K562 treated with DMSO at 1 percent for 4 hours (cell line): ENCODE data around the gene TGM6. TPM values are rescaled to one million over a fixed set of nuclear protein-coding genes. Genes with fewer than 3 reads are reported as not detected.

Experiments used
- total RNA-seq: library from RNA; unstranded; fragments of 300-600 nt; gene quantifications from 2 replicates; pipeline ENCODE4 v1.2.3, GENCODE V29; 2022; ENCODE audit not compliant: insufficient read depth

TGM6 gene
- not detected in 2 replicates for total RNA-seq

DNA sequence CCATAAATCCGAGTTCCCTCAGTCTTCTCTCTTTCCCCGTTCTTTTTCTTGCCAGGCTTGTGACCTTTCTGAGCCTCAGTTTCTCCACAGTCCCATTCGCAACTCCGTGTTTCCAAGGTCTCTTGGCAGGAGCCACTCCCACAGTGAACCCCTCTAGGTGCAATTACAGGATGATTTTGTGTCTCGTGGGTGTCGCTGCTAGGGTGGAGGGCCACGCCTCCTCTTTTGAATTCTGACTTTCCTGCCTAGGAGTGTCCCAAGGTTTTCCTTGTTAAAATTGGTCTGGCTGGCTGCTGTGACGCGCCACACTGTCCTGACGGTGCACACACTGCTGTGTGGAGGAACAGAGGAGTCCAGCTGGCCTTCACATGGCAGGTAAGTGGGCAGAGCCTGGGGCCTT is at the start of gene TGM6:
Gene TGM6 (plus strand): TSS at position 301 of the 400 bp plus-strand sequence. CDS start 68 bp downstream, at position 369.

DNA sequence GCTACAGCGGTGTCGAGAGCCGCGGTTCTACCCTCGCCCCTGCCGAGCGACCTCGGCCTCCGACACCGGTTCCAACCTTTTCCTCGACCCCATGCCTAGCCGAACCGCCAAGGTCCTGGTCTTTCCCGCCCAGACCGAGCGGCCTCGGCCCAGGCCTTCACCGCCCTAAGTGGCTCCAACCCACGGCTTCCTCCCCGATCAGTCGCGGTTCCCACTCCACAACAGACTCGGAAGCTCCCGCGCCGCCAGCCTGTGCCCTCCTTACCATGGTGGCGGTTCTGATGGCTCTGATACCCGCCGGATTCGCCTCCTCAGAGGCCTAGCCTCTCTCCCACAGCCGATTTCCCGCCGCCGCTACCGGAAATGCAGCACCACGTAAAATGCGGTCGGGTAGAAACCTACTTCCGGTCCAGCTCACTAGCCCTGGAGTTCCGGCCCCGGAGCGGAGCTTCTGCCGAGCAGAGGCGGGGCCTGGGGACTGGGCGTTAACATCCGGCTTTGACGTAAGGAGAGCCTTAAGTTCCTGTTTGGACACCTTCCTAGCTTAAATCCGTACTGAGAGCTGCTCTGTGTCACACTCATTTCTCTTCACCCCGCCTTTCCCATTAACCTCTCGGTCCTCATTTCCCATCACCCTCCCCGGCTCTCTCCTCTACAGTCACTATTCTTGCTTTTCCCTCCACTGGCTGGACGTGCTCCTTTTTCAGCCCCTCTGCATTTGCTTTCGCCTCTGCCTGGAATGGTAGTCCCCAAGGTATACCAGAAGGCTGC is 89.9 kb downstream of the TGM6 start, which contains the start of gene SNRPB:
Gene SNRPB (minus strand): TSS at position 367 of the 771 bp plus-strand sequence. CDS start 99 bp downstream, at position 268.

Other genes starting within 250 kb of the TGM6 start
- not detected in 2 replicates for gene TGM3, start 84.9 kb upstream of the TGM6 start, total RNA-seq
- 444 and 449 TPM in 2 replicates for gene SNRPB, start 89.9 kb downstream of the TGM6 start, total RNA-seq
- gene ZNF343, start 128.0 kb downstream of the TGM6 start, total RNA-seq, result 1.5 and 1.6 TPM in 2 replicates
- not detected in 2 replicates for gene TMC2, start 155.7 kb downstream of the TGM6 start, total RNA-seq